Muscle of arm (tissue), 14 donors: Measurements from ENCODE around the gene XG. TPM values are rescaled to one million over a fixed set of nuclear protein-coding genes. Genes with fewer than 3 reads are reported as not detected.
"Not testable (repeated sequence)": the region's sequence is repeated elsewhere in the genome, so short reads cannot be mapped to it uniquely, and the experiment has no call there.

ENCODE experiments used
- DNase-seq: peaks from one replicate; pipeline ENCODE4 v3.0.0-alpha.2; 2013
- long read RNA-seq, 11 donors: transcript quantifications; one replicate each; lab custom pipeline, GENCODE V29; 2026
- polyA plus RNA-seq, 12 donors: library from polyadenylated mRNA; unstranded; fragments of 120-200 nt; gene quantifications; one replicate each; pipeline ENCODE4 v1.2.1, GENCODE V29; 2013; ENCODE audit not compliant: insufficient read length in 12 of 12

The XG gene, protein sequence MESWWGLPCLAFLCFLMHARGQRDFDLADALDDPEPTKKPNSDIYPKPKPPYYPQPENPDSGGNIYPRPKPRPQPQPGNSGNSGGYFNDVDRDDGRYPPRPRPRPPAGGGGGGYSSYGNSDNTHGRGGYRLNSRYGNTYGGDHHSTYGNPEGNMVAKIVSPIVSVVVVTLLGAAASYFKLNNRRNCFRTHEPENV
- polyA plus RNA-seq, result 1 to 10 TPM in 8 of 12 donors, under 1 TPM in 2, not detected in 2; 0.20 to 4.6 (median 1.6) TPM
- long read RNA-seq, donor 1, result 0 reads
- long read RNA-seq, donor 2, partial matches to known transcripts, result 0 of 1 reads
- long read RNA-seq, donor 2, other reads (novel, unspliced or antisense), result 0 of 1 reads
- long read RNA-seq, donor 3, result 0 reads
- long read RNA-seq, donor 4, result 0 reads
- long read RNA-seq, donor 5, result 0 reads
- long read RNA-seq, donor 6, result 0 reads
- long read RNA-seq, donor 7, result 0 reads
- long read RNA-seq, donor 8, result 0 reads
- long read RNA-seq, donor 9, result 0 reads
- long read RNA-seq, donor 10, partial matches to known transcripts, result 0 of 1 reads
- long read RNA-seq, donor 10, other reads (novel, unspliced or antisense), result 0 of 1 reads
- long read RNA-seq, donor 11, result 0 reads

DNA sequence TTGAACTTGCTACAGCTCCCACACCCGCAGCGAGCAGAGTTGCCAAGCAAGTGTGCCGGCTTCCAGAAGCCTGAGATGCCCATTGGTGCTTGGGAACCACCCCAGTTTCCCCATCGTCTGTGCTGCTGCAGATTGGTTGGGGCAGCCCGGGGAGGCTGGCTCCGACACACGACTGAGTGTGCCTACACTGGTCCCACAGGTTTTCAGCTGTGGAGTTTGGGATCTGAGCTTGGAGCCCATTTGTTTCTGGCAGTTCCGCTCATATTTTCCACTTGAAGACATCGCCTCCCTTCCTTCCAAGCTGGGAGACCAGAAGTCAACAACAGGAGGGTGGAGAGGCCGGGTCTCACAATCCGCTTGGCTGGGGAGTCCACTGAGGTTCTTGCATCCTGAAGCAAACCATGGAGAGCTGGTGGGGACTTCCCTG, at the start of gene XG:
XG (plus strand) TSS at position 167 of the 427 bp plus-strand sequence; CDS start at position 402, 235 bp downstream.
- DNase-seq, result peak; percentile 24

DNA sequence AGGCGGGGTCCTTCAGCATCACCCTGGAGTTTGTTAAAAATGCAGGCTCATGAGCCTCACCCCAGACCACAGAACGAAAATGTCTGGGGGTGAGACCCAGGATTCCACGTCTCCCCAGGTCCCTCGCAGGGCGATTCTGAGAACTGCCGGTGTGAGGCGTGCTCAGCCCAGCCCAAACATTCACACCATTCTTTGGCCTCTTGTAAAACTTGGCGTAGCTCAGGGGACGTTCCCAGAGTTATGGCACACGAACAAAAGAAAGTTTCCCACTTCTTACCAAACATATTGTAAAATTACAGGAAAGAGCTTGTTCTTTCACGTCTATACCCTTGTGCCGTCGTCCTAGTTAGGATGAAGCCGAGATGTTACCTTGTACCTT, 47.9 kb upstream of the XG start:
- no peak for DNase-seq

DNA sequence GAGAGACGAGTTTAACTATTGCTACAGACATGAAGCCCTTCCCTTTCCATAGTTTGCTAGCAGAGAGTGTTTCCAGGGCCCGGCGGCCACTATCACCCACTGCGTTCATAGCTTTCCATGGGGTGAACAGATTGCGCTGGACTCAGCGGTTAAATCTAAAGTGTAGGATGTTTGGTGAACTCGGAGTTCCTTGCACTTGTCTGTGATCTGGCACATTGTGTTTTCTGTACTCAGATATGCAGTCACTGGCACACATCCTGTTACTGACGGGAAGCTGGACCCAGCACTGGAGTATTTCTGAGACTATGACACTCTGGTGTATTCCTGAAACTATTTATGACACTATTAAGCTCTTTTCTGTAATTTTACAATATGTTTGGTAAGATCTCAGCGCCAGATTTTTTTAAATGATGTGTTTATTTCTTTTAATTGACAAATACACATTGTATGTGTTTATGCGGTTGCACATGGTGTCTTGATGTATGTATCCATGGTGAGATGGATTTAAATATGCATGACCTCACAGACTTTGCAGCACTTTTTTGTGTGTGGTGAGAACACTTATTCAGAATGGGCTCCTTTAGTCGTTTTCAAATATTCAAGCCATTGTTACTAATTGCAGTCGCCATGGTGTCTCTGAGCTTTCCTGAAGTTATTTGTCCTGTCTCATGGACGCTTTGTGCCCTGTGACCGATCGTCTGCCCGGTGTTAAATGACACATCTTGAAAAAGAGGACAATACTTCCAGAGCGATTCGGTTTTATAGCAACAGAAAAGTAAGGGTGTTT, 46.6 kb upstream of the XG start:
- no peak for DNase-seq

DNA sequence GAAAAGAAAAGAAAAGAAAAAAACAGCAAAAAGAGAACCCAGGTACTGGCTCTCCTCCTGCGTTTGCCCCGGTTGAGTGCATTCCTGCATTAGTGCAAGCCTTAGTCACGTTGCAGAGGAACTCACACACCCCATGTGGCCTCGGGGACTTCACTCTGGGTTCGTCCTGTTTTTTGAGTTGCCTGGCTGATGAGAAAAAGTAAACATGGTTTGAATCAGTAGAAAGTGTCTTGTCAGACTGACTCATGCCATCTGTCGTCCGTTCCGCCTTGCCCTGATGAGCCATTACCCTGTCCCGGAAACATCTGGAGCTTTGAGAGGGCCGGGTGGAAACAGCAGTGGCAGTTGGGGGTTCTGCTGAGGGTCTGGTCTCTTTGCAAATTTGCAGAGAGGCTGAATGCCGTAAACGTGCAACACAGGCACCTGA, 44.5 kb upstream of the XG start:
- no peak for DNase-seq

DNA sequence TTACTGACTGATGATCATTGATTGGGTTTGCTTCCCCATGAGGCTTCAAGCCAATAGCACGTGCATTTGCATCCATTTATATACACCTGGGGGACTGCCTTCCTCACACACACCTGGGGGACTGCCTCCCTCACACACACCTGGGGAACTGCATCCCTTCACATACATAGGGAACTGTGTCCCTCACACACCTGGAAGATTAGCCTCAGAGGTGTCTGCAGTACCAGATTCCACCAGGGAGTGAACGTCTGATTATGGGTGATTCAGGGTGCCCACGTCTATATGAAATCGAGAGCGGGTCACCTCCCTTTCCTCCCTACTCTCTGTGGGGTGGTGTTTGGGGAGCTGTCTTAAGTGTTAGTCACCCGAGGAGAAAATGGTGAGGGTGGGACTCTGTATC, 43.8 kb upstream of the XG start:
- no peak for DNase-seq

DNA sequence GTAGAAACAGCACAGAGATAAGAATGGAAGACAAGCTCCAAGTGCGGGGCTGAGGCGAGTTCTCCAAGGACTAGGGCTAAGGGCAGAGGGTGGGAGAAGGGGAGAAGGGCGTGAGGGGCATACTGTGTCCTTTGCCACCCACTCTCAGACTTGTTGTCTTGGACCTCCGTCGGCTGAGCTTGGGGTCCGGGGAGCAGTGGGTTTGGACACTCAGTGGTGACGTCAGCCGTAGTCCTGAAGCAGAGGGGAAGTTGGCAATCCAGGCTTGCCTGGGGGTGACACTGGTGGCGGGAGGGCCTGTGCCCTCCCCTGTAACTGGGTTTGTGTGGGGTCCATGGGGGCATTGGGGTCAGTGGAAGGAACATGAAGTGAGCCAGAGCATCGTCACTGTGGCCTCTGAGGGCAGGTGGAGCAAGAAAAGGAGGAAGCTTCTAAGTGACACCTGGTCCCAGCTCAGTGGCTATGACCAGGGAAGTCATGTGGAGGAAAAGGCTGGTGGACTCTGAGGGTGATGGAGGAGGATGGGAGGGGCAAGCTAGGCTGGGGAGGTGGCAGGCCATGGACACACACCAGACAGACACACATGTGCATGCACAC, 43.1 kb upstream of the XG start:
- no peak for DNase-seq

DNA sequence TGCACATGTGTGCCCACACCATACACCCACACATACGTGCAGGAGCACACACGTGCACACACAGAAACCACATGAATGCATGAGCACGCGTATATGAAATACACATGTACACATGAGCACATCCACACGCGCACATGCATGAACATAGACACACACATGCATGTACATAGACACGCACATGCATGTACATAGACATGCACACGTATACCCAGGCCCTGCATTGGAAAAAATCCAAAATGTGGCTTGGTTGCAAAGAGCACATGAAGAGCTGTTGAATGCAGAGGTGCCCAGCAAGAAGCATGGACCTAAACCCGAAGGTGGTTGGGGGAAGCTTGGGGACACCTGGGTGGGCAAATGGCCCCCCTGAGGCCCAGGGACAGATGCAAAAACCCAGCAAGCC, 42.3 kb upstream of the XG start:
- no peak for DNase-seq

DNA sequence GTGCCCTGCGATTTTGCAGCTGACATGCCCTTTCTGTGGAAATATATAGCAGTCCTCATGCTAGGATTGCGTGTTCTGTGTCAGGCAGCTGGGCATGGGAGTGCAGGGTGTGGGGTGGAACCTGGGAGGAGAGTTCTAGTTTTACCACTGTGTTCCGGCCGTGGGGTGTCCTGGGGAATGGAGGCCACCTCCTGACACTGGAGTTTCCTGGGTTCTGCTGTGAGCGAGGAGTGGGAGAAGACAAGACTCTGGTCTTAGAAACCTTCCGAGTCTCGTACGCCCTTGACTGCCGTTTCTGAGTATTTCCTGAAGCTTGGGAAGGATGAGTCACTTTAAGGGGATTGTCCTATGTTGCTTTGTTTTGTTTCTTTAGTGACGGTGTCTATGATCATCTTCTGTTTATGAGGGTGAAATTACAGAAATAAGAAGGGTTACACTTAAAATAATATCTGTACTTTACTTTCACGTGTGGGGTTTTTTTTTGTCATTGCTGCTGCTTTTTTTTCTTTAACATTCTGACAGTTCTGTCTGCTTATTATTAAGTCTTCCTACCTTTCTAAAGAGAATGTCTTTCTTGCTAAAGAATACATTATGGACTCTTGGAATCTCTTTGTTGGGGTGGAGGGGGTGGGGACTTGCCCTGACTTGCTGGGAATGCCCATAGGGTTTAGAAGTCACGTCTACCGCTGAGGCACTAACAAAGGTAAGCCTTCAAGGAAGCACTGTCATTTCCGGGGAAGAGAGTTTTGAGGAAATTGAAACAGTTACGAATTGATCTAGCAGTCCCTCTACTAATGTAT, 41.6 kb upstream of the XG start:
- no peak for DNase-seq

DNA sequence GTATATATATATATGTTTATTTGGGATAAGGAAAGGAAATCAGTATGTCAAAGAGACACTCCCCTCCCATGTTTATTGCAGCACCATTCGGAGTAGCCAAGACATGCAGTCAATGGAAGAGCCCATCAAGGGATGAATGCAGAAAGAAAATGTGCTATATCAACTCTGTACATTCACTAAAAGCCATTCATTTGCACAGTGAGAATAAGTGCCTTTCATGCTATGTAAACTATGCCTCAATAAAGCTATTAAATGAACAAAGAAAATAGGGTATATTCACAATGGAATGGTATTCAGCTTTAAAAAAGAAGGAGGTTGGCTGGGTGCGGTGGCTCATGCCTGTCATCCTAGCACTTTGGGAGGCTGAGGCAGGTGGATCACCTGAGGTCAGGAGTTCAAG, 40.4 kb upstream of the XG start:
- DNase-seq, result no peak

DNA sequence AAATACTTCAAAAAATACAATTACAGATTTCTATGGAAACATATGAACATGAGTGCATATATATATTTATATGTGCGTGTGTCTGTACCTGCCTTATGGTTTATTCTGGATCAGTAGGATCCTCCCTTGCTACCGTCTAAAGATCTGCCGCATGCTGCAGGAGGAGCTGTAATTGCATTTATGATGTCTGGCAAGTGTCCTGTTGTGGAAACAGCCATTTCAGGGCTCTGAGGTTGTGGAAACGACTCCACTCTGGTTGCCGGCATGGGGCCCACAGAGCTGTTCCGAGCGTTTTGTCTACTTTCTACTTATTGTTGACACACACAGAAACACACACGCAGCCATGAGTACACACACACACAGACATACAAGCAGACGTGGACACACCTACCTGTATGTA, 39.4 kb upstream of the XG start:
- DNase-seq, result no peak

DNA sequence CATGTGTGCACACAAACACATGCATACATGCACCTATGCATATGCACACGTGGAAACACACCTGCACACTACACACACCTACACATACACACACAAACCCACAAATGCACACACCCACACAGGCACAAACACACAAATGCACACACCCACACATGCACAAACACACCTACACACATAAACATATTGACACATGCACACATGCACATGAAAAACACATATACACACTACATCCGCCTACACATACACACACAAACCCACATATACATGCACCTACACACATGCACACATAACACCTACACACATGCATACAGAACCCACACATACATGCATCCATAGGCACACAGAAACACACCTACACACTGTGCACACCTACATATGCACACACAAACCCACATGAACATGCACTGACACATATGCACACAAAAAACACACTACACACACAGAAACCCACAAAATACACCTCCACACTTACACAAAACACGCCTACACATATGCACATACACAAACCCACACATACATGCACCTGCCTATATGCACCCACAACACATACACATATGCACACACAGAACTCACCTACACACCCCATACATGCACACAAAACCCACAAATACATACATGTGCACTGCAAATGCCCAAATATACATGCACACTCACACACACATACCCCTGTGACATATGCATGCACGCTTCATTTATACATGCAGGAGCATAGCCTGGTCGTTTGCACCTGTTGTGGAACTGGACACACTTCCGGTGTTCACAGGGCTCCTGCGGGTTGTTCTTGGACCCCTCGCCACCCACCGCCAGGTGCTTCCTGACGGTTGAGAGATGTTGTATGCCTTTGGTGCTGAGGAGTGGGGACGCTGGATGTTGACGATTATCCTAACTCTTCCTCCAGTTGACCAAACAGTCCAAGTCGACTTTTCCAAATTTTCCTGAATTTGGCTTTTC, 38.7 kb upstream of the XG start:
- no peak for DNase-seq

DNA sequence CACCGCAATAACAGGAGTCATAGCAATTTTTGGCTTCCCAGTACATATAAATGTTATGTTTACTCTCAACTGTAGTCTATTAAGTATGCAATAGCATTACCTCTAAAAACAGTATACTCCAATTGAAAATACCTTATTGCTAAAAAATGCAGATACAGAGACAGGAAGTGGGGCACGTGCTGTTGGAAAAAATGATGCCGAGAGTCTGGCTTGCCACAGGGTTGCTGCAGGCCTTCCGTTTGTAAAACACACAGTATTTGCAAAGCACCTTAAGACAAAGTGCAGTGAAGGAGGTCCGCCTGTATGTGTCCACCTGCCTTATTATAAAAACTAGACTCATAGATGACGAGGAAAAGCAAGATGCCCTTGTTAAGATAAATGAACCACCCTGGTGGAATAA, 37.3 kb upstream of the XG start:
- no peak for DNase-seq

DNA sequence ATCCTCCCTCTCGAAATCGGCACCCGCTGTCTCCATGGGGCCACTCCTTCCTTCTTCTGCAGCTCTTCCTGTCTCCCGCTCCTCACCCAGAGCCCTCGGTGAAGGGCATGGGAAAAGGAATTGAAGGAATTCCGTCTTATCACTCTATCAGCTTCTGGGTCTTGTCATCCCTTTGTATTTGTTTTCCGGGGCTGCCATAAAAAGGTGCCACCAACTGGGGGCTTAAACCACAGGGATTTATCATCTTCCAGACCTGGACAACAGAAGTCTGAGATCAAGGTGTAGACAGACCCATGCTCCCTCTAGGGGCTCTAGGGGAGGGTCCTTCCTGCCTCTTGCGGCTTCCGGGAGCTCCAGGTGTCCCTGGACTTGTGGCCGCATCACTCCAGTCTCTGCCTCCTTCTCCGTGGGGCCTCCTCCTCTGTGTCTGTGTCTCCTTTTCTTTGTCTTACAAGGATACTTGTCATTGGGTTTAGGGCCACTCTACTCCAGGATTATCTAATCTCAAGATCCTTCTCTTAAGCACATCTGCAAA, 36.7 kb upstream of the XG start:
- no peak for DNase-seq

DNA sequence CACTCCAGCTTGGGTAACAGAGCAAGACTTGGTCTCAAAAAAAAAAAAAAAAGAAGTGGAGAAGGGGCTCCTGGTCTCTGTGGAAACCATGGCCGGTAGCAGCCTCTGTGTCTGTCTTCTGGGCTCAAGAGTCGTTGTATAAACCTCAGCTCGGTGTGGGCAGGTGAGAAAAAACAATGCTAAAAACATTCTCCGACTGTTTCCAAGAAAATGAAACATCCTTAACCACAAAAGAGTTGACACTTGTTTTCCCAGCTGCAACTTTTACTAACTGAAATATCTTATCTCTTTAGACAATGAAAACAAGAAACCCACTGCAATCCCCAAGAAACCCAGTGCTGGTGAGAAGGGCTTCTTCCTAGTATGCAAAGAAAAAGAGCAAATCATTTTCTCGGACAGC, 34.5 kb upstream of the XG start:
- DNase-seq, result no peak

DNA sequence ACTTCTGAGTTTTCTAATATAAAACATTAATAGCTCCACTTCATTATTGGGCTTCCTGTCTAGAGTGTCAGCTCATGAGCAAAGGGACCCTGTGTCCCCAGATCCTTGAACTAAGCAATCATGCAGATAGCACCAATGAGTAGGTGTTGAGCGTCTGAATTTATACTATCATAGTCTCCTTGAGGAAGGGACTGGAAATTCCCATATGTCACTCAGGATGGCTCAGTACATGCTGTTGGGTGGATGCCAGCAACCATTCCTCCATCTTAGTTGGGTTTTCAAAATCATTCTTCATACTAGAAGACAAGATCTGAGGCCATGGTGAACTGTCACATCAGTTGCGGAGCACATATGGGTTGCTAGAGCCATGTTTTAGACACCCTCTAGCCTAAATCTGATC, 33.0 kb upstream of the XG start:
- no peak for DNase-seq

DNA sequence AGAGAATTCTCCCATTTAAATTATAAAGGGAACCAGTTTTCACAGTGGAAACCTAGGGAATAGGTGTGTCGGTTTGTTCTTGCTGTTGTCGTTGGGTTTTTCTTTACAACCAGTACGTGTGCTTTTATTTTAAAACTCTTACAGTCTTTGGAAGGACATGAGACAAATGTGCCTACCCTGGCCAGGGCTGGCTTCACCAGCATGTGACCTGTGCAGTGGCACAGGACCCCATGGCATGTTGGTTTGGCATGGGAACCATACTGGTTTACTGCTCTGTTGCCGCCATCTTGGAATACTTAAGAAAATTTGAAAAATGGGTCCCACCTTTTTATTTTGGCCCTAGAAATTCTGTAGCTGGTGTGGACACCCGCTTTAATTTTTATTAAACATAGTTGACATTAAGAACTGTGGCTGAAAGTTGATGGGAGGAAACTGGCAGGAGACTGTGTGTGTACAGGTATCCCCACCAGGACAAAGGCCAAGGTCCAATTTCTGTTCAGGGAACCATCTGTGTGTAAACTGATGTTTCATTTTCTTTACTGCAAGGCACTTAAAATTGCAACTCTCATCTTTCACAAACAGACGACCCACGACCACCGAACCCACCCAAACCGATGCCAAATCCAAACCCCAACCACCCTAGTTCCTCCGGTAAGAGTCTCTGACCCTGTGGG, 31.9 kb upstream of the XG start:
- no peak for DNase-seq

DNA sequence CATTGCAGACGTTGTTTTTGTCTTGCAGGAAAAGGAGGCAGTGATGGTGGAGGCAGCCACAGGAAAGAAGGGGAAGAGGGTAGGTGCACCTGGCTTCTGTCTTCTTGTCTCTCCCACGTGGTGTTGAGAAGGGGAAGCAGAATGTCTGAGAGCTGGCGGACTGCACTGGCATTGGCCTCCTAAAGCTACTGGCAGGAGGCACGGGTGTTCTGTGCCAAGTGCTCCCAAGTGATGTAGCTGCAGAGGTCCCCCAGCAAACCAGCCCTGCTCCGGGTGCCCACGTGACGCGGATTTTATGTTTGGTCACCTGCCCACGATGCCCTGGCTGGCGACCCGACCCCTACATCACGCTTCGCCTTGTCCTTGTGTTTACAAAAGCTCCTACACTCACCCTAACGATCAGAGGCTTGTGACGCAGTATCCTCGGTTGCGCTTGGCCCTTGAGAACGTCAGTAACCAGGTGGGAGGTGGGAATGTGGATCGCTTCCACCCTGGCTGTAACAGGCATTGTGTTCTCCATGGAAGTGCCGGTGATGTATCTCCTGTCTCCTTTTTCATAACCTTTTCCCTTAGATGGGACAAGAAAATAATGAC, 28.5 kb upstream of the XG start:
- no peak for DNase-seq

DNA sequence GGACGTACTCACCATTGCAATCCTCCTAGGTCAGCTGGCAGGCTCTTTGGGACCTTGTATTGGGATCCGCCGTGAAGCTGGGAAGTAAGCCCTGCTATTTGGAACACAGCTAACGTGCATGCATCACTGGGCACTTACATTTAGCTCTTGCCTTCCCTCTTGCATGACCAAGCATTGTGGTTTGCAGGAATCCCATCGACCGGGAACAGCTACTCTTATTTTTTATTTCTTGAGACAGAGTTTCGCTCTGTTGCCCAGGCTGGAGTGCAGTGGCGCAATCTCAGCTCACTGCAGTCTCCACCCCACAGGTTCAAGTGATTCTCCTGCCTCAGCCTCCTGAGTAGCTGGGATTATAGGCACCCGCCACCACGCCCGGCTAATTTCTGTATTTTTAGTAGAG, 24.6 kb upstream of the XG start:
- not testable (repeated sequence) for DNase-seq

DNA sequence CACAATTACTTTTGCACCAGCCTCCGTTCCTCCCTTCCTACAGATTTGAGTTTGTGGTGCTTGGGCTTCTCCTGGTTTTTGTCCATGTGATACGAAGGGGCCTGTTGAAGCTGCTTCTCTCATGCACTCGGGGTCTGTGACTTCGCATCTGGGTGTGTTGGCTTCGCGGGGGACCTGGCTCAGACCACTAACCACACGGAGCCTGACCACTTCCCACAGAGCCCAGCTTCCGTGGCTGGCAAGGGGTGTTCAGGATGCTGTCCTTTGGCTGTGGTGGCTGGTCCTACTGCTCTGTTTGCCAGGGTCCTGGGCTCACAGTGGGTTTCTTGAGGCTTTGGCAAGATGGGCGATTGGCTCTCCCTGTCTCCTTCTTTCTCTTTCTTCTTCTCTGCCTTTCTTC, 19.8 kb upstream of the XG start:
- DNase-seq, result no peak
